Activated naive CD4-positive, alpha-beta T cell treated with anti-CD3 and anti-CD28 coated beads, Interleukin-2, amount 10 ng/mL, durations not matched to agents 7 days and 5 days (primary cell): Measurements from ENCODE around the gene FCN1.

ENCODE experiments used
- CTCF ChIA-PET: fragments of 350-600 bp; sonication (Branson Sonifier 250); formaldehyde crosslinking; loops from one replicate; lab custom pipeline; 2021; ENCODE audit warnings: antibody characterized with exemption; lab: Charles Lee
- DNase-seq: peaks from one replicate; pipeline ENCODE4 v3.0.0-alpha.2; 2020
- H3K27ac Mint-ChIP-seq: one replicate; pipeline ENCODE4 v1.8.0; 2021; ENCODE audit warnings: mild to moderate bottlenecking, moderate library complexity, mixed read lengths
- H3K27me3 Mint-ChIP-seq: one replicate; pipeline ENCODE4 v1.8.0; 2021; ENCODE audit warnings: mild to moderate bottlenecking, mixed read lengths
- H3K36me3 Mint-ChIP-seq: one replicate; pipeline ENCODE4 v1.8.0; 2021; ENCODE audit warnings: mixed read lengths
- H3K4me1 Mint-ChIP-seq: one replicate; pipeline ENCODE4 v1.8.0; 2021; ENCODE audit warnings: mixed read lengths
- H3K4me3 Mint-ChIP-seq: one replicate; pipeline ENCODE4 v1.8.0; 2021; ENCODE audit warnings: mild to moderate bottlenecking, moderate library complexity, mixed read lengths
- H3K9me3 Mint-ChIP-seq: one replicate; pipeline ENCODE4 v1.8.0; 2021; ENCODE audit warnings: mixed read lengths

FCN1 gene

GRCh38 chr9:134902936-134903335, 14.8 kb downstream of the FCN1 start:
- CTCF ChIA-PET: no interaction called here
- no peaks in the 10 kb centered on the region for H3K9me3 Mint-ChIP-seq
- H3K4me1 Mint-ChIP-seq: no peaks in the 10 kb centered on the region
- H3K27me3 Mint-ChIP-seq: no peaks in the 10 kb centered on the region
- no peaks in the 10 kb centered on the region for H3K36me3 Mint-ChIP-seq
- DNase-seq: no peak
- H3K27ac Mint-ChIP-seq: no peak overlapping the region
- H3K4me3 Mint-ChIP-seq: no peak overlapping the region

GRCh38 chr9:134899818-134900217, 17.9 kb downstream of the FCN1 start:
- Mint-ChIP-seq H3K4me1 (no peaks in the 10 kb centered on the region), H3K36me3 (no peaks in the 10 kb centered on the region), H3K4me3 (no peak overlapping the region), H3K9me3 (no peaks in the 10 kb centered on the region), H3K27ac (no peak overlapping the region), H3K27me3 (no peaks in the 10 kb centered on the region)
- DNase-seq: no peak
- CTCF ChIA-PET: no interaction called here

- H3K9me3 Mint-ChIP-seq: no peaks in the 10 kb centered on the region
- no peak for DNase-seq
- H3K36me3 Mint-ChIP-seq: no peaks in the 10 kb centered on the region
- no peak overlapping the region for H3K4me3 Mint-ChIP-seq
- CTCF ChIA-PET: no interaction called here
- no peaks in the 10 kb centered on the region for H3K4me1 Mint-ChIP-seq
- H3K27ac Mint-ChIP-seq: no peak overlapping the region
- no peaks in the 10 kb centered on the region for H3K27me3 Mint-ChIP-seq
These were observed 18.5 kb downstream of the FCN1 start for GRCh38 chr9:134899168-134899567.

- Mint-ChIP-seq H3K4me1 (no peaks in the 10 kb centered on the region), H3K36me3 (no peaks in the 10 kb centered on the region), H3K9me3 (no peaks in the 10 kb centered on the region), H3K4me3 (no peak overlapping the region), H3K27ac (no peak overlapping the region), H3K27me3 (no peaks in the 10 kb centered on the region)
- CTCF ChIA-PET: no interaction called here
- DNase-seq: no peak
These were observed 19.4 kb downstream of the FCN1 start for GRCh38 chr9:134898319-134898718.

GRCh38 chr9:134897584-134898170, 20.0 kb downstream of the FCN1 start:
- Mint-ChIP-seq H3K27ac (no peak overlapping the region), H3K9me3 (no peaks in the 10 kb centered on the region), H3K4me3 (no peak overlapping the region), H3K36me3 (no peaks in the 10 kb centered on the region), H3K4me1 (no peaks in the 10 kb centered on the region), H3K27me3 (no peaks in the 10 kb centered on the region)
- DNase-seq: no peak
- CTCF ChIA-PET: no interaction called here

GRCh38 chr9:134896834-134897583, 20.7 kb downstream of the FCN1 start:
- H3K4me3 Mint-ChIP-seq: no peak overlapping the region
- H3K27me3 Mint-ChIP-seq: no peaks in the 10 kb centered on the region
- CTCF ChIA-PET: no interaction called here
- H3K4me1 Mint-ChIP-seq: no peaks in the 10 kb centered on the region
- H3K9me3 Mint-ChIP-seq: no peaks in the 10 kb centered on the region
- H3K27ac Mint-ChIP-seq: no peak overlapping the region
- DNase-seq: no peak
- no peaks in the 10 kb centered on the region for H3K36me3 Mint-ChIP-seq

- Mint-ChIP-seq H3K4me3 (no peak overlapping the region), H3K27ac (no peak overlapping the region), H3K4me1 (no peaks in the 10 kb centered on the region), H3K9me3 (no peaks in the 10 kb centered on the region), H3K27me3 (no peaks in the 10 kb centered on the region), H3K36me3 (no peaks in the 10 kb centered on the region)
- DNase-seq: no peak
- CTCF ChIA-PET: no interaction called here
These were observed 21.5 kb downstream of the FCN1 start for GRCh38 chr9:134895908-134896833.

- no peaks in the 10 kb centered on the region for H3K4me1 Mint-ChIP-seq
- DNase-seq: no peak
- H3K27ac Mint-ChIP-seq: no peak overlapping the region
- H3K27me3 Mint-ChIP-seq: no peaks in the 10 kb centered on the region
- CTCF ChIA-PET: no interaction called here
- no peaks in the 10 kb centered on the region for H3K9me3 Mint-ChIP-seq
- no peaks in the 10 kb centered on the region for H3K36me3 Mint-ChIP-seq
- no peak overlapping the region for H3K4me3 Mint-ChIP-seq
These were observed 22.2 kb downstream of the FCN1 start for GRCh38 chr9:134895567-134895907.

- no peak overlapping the region for H3K27ac Mint-ChIP-seq
- no peak for DNase-seq
- no peaks in the 10 kb centered on the region for H3K9me3 Mint-ChIP-seq
- no peaks in the 10 kb centered on the region for H3K36me3 Mint-ChIP-seq
- no peaks in the 10 kb centered on the region for H3K4me1 Mint-ChIP-seq
- H3K27me3 Mint-ChIP-seq: no peaks in the 10 kb centered on the region
- no peak overlapping the region for H3K4me3 Mint-ChIP-seq
- CTCF ChIA-PET: no interaction called here
These were observed 22.6 kb downstream of the FCN1 start for GRCh38 chr9:134895097-134895496.

- H3K27me3 Mint-ChIP-seq: no peaks in the 10 kb centered on the region
- no peak overlapping the region for H3K27ac Mint-ChIP-seq
- H3K36me3 Mint-ChIP-seq: no peaks in the 10 kb centered on the region
- CTCF ChIA-PET: no interaction called here
- H3K4me3 Mint-ChIP-seq: no peak overlapping the region
- DNase-seq: no peak
- no peaks in the 10 kb centered on the region for H3K4me1 Mint-ChIP-seq
- no peaks in the 10 kb centered on the region for H3K9me3 Mint-ChIP-seq
These were observed 23.4 kb downstream of the FCN1 start for GRCh38 chr9:134894136-134894860.

- H3K36me3 Mint-ChIP-seq: no peaks in the 10 kb centered on the region
- H3K9me3 Mint-ChIP-seq: no peaks in the 10 kb centered on the region
- no peak overlapping the region for H3K27ac Mint-ChIP-seq
- peaks cover 5% of the 10 kb centered on the region for H3K27me3 Mint-ChIP-seq
- DNase-seq: no peak
- CTCF ChIA-PET: no interaction called here
- H3K4me3 Mint-ChIP-seq: no peak overlapping the region
- H3K4me1 Mint-ChIP-seq: no peaks in the 10 kb centered on the region
These were observed 24.8 kb downstream of the FCN1 start for GRCh38 chr9:134892820-134893420.

GRCh38 chr9:134892221-134892620, 25.5 kb downstream of the FCN1 start:
- H3K9me3 Mint-ChIP-seq: no peaks in the 10 kb centered on the region
- H3K4me1 Mint-ChIP-seq: no peaks in the 10 kb centered on the region
- H3K27ac Mint-ChIP-seq: no peak overlapping the region
- H3K4me3 Mint-ChIP-seq: no peak overlapping the region
- no peak for DNase-seq
- H3K36me3 Mint-ChIP-seq: no peaks in the 10 kb centered on the region
- CTCF ChIA-PET: no interaction called here
- H3K27me3 Mint-ChIP-seq: peaks cover 10% of the 10 kb centered on the region

GRCh38 chr9:134891713-134892112, 26.0 kb downstream of the FCN1 start:
- CTCF ChIA-PET: no interaction called here
- no peaks in the 10 kb centered on the region for H3K36me3 Mint-ChIP-seq
- no peak overlapping the region for H3K4me3 Mint-ChIP-seq
- H3K4me1 Mint-ChIP-seq: no peaks in the 10 kb centered on the region
- no peak overlapping the region for H3K27ac Mint-ChIP-seq
- DNase-seq: no peak
- H3K27me3 Mint-ChIP-seq: peaks cover 10% of the 10 kb centered on the region
- no peaks in the 10 kb centered on the region for H3K9me3 Mint-ChIP-seq

GRCh38 chr9:134891053-134891452, 26.7 kb downstream of the FCN1 start:
- no peaks in the 10 kb centered on the region for H3K4me1 Mint-ChIP-seq
- no peak for DNase-seq
- H3K9me3 Mint-ChIP-seq: no peaks in the 10 kb centered on the region
- peaks cover 10% of the 10 kb centered on the region for H3K27me3 Mint-ChIP-seq
- H3K27ac Mint-ChIP-seq: no peak overlapping the region
- CTCF ChIA-PET: no interaction called here
- no peak overlapping the region for H3K4me3 Mint-ChIP-seq
- no peaks in the 10 kb centered on the region for H3K36me3 Mint-ChIP-seq
